Measurements from ENCODE around the gene KRTAP1-1.
"Not testable (repeated sequence)": the region's sequence is repeated elsewhere in the genome, so short reads cannot be mapped to it uniquely, and the experiment has no call there.

KRTAP1-1 gene

DNA sequence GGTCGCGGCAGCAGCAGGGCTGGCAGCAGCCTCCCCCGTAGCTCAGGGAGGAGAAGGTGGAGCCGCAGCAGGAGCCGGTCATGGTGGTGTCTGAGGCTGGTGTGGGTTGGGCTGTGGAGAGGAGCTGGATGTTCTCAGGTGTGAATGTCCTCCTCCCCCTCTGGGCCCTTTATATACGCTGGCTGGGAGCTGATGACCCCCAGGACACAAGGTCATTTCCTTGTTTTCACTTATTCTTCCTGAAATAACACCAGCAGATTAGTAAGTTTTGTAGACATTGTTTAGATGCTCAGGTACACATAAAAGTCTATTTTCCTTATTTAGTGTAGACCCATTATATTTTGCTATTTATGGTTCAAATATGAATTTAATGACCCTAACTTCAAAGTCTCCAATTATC, 13.9 kb upstream of the KRTAP1-1 start, which contains the start of gene KRTAP2-2:
Gene KRTAP2-2, minus strand, starts transcription at position 101 of the 400 bp plus-strand sequence. Its CDS starts 19 bp downstream, at position 82.
- not testable (repeated sequence) for DNase-seq (ENCODE audit: low read depth in 3 of 3)

DNA sequence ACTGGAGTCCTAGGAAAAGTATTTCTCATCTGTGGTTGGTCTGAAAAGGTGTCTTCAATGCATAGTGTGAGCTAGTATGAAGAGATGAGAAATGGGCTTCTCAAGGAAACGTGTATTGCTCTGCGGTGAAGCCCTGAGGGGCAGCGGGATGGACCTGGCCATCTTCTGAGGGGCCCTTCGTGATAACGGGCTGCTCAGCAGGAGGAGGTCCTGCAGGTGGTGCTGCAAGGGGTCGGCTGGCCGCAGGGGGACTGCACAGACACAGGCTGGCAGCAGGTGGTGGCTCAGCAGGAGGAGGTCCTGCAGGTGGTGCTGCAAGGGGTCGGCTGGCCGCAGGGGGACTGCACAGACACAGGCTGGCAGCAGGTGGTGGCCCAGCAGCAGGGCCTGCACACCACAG, 13.3 kb upstream of the KRTAP1-1 start:
- not testable (repeated sequence) for DNase-seq (ENCODE audit: low read depth in 3 of 3)

GRCh38 chr17:41054025-41054424, 12.8 kb upstream of the KRTAP1-1 start:
- no peak for DNase-seq (ENCODE audit: low read depth in 3 of 3)

GRCh38 chr17:41052566-41052965, 11.3 kb upstream of the KRTAP1-1 start:
- no peak for DNase-seq (ENCODE audit: low read depth in 3 of 3)

GRCh38 chr17:41049110-41049509, 7.9 kb upstream of the KRTAP1-1 start:
- no peak for DNase-seq (ENCODE audit: low read depth in 3 of 3)

DNA sequence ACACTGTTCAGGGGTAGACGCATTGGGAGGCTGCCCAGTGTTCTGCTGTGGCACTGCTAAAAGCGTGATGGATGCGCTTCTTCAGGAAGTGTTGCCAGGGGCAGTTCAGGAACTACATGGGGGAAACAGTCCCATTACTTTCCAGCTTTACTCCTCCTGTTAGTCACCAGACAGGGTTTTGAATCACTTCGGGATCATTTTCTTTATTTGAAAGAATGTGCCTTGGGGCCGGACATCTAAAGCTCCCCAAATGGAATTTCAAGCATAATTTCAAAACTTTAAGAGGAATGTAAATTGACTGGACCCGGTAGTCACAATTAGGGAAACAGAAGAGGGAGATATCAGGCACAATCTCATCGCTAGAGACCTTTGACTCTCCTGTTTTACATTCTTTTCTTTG, 7.2 kb upstream of the KRTAP1-1 start:
- no peak for DNase-seq (ENCODE audit: low read depth in 3 of 3)

DNA sequence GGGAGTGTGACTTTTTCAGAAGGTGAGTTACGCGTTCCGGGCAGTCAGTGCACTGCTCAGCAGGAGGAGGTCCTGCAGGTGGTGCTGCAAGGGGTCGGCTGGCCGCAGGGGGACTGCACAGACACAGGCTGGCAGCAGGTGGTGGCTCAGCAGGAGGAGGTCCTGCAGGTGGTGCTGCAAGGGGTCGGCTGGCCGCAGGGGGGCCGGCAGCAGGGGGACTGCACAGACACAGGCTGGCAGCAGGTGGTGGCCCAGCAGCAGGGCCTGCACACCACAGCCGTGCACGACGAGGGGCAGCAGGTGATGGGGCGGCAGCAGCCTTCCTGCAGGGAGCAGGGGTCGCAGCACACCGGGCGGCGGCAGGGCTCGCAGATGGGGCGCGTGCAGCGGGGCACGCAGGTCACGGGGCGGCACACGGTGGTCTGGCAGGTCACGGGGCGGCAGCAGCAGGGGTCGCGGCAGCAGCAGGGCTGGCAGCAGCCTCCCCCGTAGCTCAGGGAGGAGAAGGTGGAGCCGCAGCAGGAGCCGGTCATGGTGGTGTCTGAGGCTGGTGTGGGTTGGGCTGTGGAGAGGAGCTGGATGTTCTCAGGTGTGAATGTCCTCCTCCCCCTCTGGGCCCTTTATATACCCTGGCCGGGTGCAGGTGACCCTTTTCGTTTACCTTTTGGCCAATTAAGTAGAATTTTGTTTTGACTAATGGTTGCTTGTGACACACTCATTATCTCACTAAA, 5.7 kb upstream of the KRTAP1-1 start, which contains the start of gene KRTAP2-1:
Gene KRTAP2-1, minus strand, starts transcription at position 582 of the 731 bp plus-strand sequence. Its CDS starts 49 bp downstream, at position 533.
- not testable (repeated sequence) for DNase-seq (ENCODE audit: low read depth in 3 of 3)

DNA sequence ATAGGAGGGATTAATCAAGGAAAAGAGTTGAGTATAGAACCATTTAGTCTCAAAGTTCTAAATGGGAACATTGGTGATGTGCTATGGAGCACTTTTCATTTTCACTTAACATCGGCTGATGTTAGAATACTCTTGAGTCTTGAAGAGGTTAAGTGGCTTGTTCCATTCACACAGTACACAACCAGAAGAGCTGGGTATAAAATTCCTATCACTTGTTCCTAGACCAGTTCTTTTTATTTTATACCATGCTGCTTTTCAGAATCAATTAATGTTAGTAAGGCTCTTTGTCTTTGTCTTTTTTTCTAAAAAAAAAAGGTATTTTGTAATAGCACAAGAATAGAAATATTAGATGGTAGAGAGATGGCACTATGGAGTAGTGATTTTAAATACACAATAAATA, 1.7 kb upstream of the KRTAP1-1 start:
- no peak for DNase-seq (ENCODE audit: low read depth in 3 of 3)

- no peak for DNase-seq (ENCODE audit: low read depth in 3 of 3)
These were observed 3.3 kb downstream of the KRTAP1-1 start for GRCh38 chr17:41037853-41038350.

GRCh38 chr17:41034346-41034935, 6.8 kb downstream of the KRTAP1-1 start, which contains the start of gene KRTAP1-3:
TSS of gene KRTAP1-3 (minus strand) at chr17:41034874. CDS start at chr17:41034821, 53 bp downstream.
- not testable (repeated sequence) for DNase-seq (ENCODE audit: low read depth in 3 of 3)

DNA sequence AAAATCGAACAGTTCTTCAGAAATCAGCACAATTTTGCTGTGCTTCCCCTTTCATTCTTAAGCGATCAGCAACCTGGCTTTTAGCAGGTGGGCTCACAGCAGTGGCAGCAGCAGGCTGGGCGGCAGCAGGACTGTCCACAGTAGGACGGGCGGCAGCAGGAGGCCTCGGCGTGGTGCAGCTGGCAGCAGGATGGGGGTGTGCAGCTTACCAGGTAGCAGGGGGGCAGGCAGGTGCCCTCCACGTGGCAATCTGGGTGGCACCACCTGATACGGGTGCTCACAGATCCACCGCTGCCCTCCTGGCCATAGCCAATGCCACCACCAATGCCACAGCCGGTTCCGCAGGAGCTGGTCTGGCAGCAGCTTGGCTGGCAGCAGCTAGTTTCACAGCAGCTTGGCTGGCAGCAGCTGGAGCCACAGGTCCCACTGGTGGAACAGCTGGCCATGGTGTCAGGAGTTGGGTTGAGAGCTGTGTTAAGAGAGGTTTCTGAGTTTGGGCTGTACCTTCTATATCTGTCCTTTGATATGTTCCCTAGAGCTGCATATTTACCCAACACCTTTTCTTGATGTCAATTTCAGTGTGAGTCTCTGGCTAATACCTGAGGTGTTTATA, 11.5 kb downstream of the KRTAP1-1 start, which contains the start of gene KRTAP1-4:
Gene KRTAP1-4, minus strand, starts transcription at position 563 of the 613 bp plus-strand sequence. Its CDS starts 117 bp downstream, at position 446.
- no peak for DNase-seq (ENCODE audit: low read depth in 3 of 3)

GRCh38 chr17:41026715-41027471, 14.4 kb downstream of the KRTAP1-1 start, which contains the start of gene KRTAP1-5:
TSS of gene KRTAP1-5 (minus strand) at chr17:41027208. CDS start at chr17:41027155, 53 bp downstream.
- no peak for DNase-seq (ENCODE audit: low read depth in 3 of 3)

- no peak for DNase-seq (ENCODE audit: low read depth in 3 of 3)
These were observed 16.6 kb downstream of the KRTAP1-1 start for GRCh38 chr17:41024697-41025096.

DNA sequence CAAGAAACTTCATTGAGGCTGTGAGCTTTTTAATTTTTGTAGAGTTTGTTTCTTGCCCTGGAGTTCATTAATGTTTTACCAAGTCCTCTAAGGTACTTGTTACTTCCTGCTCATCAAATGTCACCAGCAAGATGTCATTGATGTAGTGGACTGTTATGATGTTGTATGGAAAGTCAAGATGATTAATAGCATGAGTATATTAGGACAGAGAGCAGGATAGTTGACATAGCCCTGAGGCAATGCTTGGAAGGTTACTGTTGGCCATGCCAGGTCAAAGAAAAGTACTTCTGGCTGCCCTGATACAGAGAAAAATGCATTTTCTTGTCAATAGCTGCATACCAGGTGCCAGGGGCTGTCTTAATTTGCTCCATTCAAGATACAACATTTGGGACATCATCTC, 20.9 kb downstream of the KRTAP1-1 start:
- no peak for DNase-seq (ENCODE audit: low read depth in 3 of 3)

GRCh38 chr17:41019415-41019814, 21.8 kb downstream of the KRTAP1-1 start:
- DNase-seq (ENCODE audit: low read depth in 3 of 3) = no peak

DNA sequence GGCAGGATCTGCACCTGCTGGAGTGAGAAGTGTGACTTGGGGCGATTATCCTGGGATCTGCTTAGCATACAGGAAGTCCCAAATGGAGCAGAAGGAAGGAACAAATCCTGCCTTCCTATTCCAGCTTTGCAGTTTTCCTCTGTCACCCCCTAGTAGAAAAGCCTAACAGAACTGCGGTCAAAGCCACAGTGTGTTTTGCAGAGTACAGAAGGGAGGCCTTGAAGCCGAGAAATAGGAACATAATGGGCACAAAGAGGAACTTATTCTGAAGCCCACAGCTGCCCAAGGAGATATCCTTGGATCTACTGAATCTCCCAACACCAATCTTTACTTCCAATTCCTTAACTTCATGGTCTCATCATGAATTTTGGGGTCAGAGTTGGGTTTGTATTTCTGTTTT, 22.7 kb downstream of the KRTAP1-1 start:
- DNase-seq (ENCODE audit: low read depth in 3 of 3) = no peak

DNA sequence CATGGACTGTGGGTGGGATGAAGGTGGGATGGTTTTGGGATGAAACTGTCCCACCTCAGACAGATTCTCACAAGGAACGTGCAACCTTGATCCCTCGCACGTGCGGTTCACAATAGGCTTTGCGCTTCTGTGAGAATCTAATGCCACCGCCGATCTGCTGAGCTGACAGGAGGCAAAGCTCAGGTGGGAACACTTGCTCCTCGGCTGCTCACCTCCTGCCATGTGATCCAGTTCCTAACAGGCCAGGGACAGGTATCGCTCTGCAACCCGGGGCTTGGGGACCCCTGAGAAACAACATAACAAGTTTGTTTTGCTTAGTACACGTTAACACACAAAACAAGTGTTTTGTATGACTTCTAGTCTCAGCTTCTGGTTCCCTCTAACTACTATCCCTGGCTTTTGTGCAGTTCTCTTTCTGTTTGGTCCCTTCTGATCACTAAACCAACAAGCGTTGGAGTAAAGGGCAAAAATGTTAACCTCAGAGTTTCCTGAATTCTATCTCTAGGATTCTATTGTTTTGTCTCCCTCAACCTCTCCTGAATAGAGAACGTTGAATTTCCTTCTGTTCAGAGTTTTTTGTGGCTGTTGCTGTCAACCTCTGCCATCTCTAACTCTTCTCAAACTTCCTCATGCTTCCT, 24.6 kb downstream of the KRTAP1-1 start:
- DNase-seq (ENCODE audit: low read depth in 3 of 3) = no peak

GRCh38 chr17:41015454-41015853, 25.8 kb downstream of the KRTAP1-1 start:
- DNase-seq (ENCODE audit: low read depth in 3 of 3) = no peak

DNA sequence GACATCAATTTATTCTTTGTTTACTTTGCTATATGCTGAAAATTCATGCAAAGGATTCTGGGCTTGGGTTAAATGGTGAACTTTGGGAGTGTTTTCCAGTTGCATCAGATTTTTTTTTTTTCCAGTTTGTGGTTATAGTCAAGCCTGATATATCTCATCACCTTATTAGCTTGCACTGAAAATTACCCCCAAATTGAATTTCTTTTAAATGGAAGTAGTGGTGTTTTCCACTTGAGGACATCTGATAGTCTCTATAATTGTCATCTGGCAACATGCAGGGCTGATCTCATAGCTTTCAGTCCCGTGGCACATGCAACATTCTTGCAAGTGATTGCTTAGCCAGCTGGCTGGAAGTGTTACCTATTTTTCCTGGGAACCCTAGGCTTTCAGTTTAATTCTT, 27.6 kb downstream of the KRTAP1-1 start:
- no peak for DNase-seq (ENCODE audit: low read depth in 3 of 3)

- DNase-seq (ENCODE audit: low read depth in 3 of 3) = no peak
These were observed 28.1 kb downstream of the KRTAP1-1 start for GRCh38 chr17:41013181-41013580.
